ENCODE measurements around the gene CYP2C18.

The CYP2C18 gene

DNA sequence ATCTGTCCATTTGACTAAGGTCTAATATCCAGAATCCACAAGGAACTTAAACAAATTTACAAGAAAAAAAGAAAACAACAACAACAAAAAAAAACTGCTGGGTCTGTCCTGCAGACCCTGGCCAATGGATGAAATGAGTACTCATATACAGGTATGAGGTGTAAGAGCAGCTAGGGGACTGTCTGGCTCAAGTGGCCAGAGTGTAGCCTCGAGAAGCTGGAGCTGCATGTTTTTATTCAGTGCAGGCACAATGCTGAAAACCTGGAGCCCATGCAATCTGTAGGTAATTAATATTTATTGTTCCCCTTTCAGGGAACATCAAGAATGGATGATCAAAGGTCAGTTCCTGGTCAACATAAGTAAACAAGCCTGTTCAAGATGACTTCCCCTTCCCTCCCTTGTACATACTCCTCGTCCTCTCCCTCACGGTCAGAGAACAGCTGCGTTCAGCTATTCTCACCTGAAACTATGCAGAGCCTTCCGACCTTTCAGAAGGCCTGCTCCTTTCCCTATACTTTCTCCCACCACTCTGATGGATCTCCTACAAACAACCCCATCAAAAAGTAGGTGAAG, 94.4 kb downstream of the CYP2C18 start:
- no peaks in the 10 kb centered on the region for H3K9me3 ChIP-seq (ENCODE audit: insufficient read depth, low read depth, low read length)
- DNase-seq = no peak
- no peaks in the 10 kb centered on the region for H3K27me3 ChIP-seq (ENCODE audit: insufficient read depth, low read length)

DNA sequence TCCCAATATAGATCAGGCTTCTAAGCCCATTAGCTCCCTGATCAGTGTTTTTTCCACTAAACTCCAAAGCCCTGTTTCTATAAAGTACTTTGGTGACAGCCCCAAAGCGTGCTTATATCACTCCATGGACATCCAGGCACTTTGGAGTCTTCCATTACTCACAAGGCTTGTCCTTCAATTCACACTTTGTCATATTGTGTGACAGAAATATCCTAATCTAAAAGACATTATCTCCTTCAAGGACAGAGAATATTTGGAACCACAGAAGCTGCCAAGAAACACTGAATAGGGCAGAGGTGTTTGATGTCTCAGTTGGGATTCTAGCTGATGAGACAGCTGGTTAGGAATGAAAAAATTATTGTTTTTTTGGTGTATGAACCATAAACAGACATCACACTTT, 97.3 kb downstream of the CYP2C18 start:
- no peak overlapping the region for H4K8ac ChIP-seq (ENCODE audit: low read depth, low read length)
- no peaks in the 10 kb centered on the region for H3K79me2 ChIP-seq (ENCODE audit: control insufficient read depth, insufficient read depth, low read length, poor library complexity)
- no peak for DNase-seq
- H3K4me2 ChIP-seq (ENCODE audit: low read length) = no peak overlapping the region
- H2BK120ac ChIP-seq (ENCODE audit: insufficient read depth, low read length, poor library complexity) = no peak overlapping the region
- H3K27me3 ChIP-seq (ENCODE audit: insufficient read depth, low read length) = no peaks in the 10 kb centered on the region
- no peaks in the 10 kb centered on the region for H3K79me1 ChIP-seq (ENCODE audit: low read length)
- no peak overlapping the region for H3K23ac ChIP-seq (ENCODE audit: low read length)
- no peak overlapping the region for H2BK12ac ChIP-seq (ENCODE audit: low read length)
- H3K9me3 ChIP-seq (ENCODE audit: insufficient read depth, low read depth, low read length) = no peaks in the 10 kb centered on the region
- no peak overlapping the region for H3K9ac ChIP-seq (ENCODE audit: low read length)
- no peak overlapping the region for H4K91ac ChIP-seq (ENCODE audit: low read depth, low read length)
- H3K4me3 ChIP-seq (ENCODE audit: low read depth, low read length) = no peak overlapping the region
- no CpG with 5 or more reads among the region's 1 CpG for WGBS (ENCODE audit: extremely low coverage, insufficient coverage, insufficient read length)
- no peak overlapping the region for H4K12ac ChIP-seq (ENCODE audit: low read depth, low read length)
- no peak overlapping the region for H2AFZ ChIP-seq (ENCODE audit: insufficient read depth, low read length, poor library complexity)
- no peak overlapping the region for H3K4ac ChIP-seq (ENCODE audit: low read depth, low read length)
- no peak overlapping the region for H2BK5ac ChIP-seq (ENCODE audit: low read depth, low read length, poor library complexity)
- no peak overlapping the region for H3K27ac ChIP-seq (ENCODE audit: low read depth, low read length)
- H3K4me1 ChIP-seq (ENCODE audit: control insufficient read depth in 1 of 2, insufficient read depth in 2 of 2, low read length in 2 of 2) = no peaks in the 10 kb centered on the region
- H3K36me3 ChIP-seq (ENCODE audit: control insufficient read depth in 1 of 2, insufficient read depth in 2 of 2, low read length in 2 of 2) = no peaks in the 10 kb centered on the region
- H3K18ac ChIP-seq (ENCODE audit: low read length) = no peak overlapping the region
- H3K14ac ChIP-seq (ENCODE audit: low read length) = no peak overlapping the region
- no peak overlapping the region for H2AK5ac ChIP-seq (ENCODE audit: low read length)

More for the DNA sequence above, 94.4 kb downstream of the CYP2C18 start:
- H3K36me3 ChIP-seq (ENCODE audit: control insufficient read depth in 1 of 2, insufficient read depth in 2 of 2, low read length in 2 of 2) = no peaks in the 10 kb centered on the region
- no CpG with 5 or more reads among the region's 5 CpGs for WGBS (ENCODE audit: extremely low coverage, insufficient coverage, insufficient read length)
- no peak overlapping the region for H2AK5ac ChIP-seq (ENCODE audit: low read length)
- no peaks in the 10 kb centered on the region for H3K79me1 ChIP-seq (ENCODE audit: low read length)
- H2AFZ ChIP-seq (ENCODE audit: insufficient read depth, low read length, poor library complexity) = no peak overlapping the region
- no peak overlapping the region for H3K4me3 ChIP-seq (ENCODE audit: low read depth, low read length)
- H4K91ac ChIP-seq (ENCODE audit: low read depth, low read length) = no peak overlapping the region
- H3K14ac ChIP-seq (ENCODE audit: low read length) = no peak overlapping the region
- H3K79me2 ChIP-seq (ENCODE audit: control insufficient read depth, insufficient read depth, low read length, poor library complexity) = no peaks in the 10 kb centered on the region
- H3K18ac ChIP-seq (ENCODE audit: low read length) = no peak overlapping the region
- no peak overlapping the region for H2BK12ac ChIP-seq (ENCODE audit: low read length)
- no peak overlapping the region for H2BK5ac ChIP-seq (ENCODE audit: low read depth, low read length, poor library complexity)
- H3K23ac ChIP-seq (ENCODE audit: low read length) = no peak overlapping the region
- H4K8ac ChIP-seq (ENCODE audit: low read depth, low read length) = no peak overlapping the region
- H3K4ac ChIP-seq (ENCODE audit: low read depth, low read length) = no peak overlapping the region
- H3K27ac ChIP-seq (ENCODE audit: low read depth, low read length) = no peak overlapping the region
- H3K9ac ChIP-seq (ENCODE audit: low read length) = no peak overlapping the region
- no peak overlapping the region for H3K4me2 ChIP-seq (ENCODE audit: low read length)
- H3K4me1 ChIP-seq (ENCODE audit: control insufficient read depth in 1 of 2, insufficient read depth in 2 of 2, low read length in 2 of 2) = no peaks in the 10 kb centered on the region
- H2BK120ac ChIP-seq (ENCODE audit: insufficient read depth, low read length, poor library complexity) = no peak overlapping the region
- no peak overlapping the region for H4K12ac ChIP-seq (ENCODE audit: low read depth, low read length)

DNA sequence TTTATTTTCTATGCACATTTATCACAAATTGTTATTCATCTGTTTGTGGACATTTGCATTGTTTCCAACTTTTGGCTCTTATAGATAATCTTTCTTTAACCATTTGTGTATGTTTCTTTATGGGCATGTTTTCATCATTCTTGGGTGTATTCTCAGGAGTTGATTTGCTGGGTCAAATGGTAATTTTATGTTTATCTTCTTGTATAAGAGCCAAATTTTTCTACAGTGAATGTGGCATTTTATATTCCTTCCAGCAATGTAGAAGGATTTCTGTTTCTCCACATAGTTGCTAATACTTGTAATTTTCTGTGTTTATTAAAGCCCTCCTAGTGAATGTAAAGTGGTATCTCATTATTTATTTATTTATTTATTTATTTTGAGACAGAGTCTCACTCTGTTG, 100.7 kb downstream of the CYP2C18 start:
- DNase-seq = no peak
- Histone ChIP-seq H4K91ac (ENCODE audit: low read depth, low read length) (no peak overlapping the region), H3K36me3 (ENCODE audit: control insufficient read depth in 1 of 2, insufficient read depth in 2 of 2, low read length in 2 of 2) (no peaks in the 10 kb centered on the region), H2AK5ac (ENCODE audit: low read length) (no peak overlapping the region), H3K9me3 (ENCODE audit: insufficient read depth, low read depth, low read length) (no peaks in the 10 kb centered on the region), H3K4me1 (ENCODE audit: control insufficient read depth in 1 of 2, insufficient read depth in 2 of 2, low read length in 2 of 2) (no peaks in the 10 kb centered on the region), H3K4ac (ENCODE audit: low read depth, low read length) (no peak overlapping the region), H3K27me3 (ENCODE audit: insufficient read depth, low read length) (no peaks in the 10 kb centered on the region), H2BK120ac (ENCODE audit: insufficient read depth, low read length, poor library complexity) (no peak overlapping the region), H3K9ac (ENCODE audit: low read length) (no peak overlapping the region), H3K14ac (ENCODE audit: low read length) (no peak overlapping the region), H4K8ac (ENCODE audit: low read depth, low read length) (no peak overlapping the region), H2BK5ac (ENCODE audit: low read depth, low read length, poor library complexity) (no peak overlapping the region), H3K18ac (ENCODE audit: low read length) (no peak overlapping the region), H3K4me3 (ENCODE audit: low read depth, low read length) (no peak overlapping the region), H4K12ac (ENCODE audit: low read depth, low read length) (no peak overlapping the region), H3K27ac (ENCODE audit: low read depth, low read length) (no peak overlapping the region), H3K23ac (ENCODE audit: low read length) (no peak overlapping the region), H3K4me2 (ENCODE audit: low read length) (no peak overlapping the region), H3K79me2 (ENCODE audit: control insufficient read depth, insufficient read depth, low read length, poor library complexity) (no peaks in the 10 kb centered on the region), H2BK12ac (ENCODE audit: low read length) (no peak overlapping the region), H2AFZ (ENCODE audit: insufficient read depth, low read length, poor library complexity) (no peak overlapping the region), H3K79me1 (ENCODE audit: low read length) (no peaks in the 10 kb centered on the region)

DNA sequence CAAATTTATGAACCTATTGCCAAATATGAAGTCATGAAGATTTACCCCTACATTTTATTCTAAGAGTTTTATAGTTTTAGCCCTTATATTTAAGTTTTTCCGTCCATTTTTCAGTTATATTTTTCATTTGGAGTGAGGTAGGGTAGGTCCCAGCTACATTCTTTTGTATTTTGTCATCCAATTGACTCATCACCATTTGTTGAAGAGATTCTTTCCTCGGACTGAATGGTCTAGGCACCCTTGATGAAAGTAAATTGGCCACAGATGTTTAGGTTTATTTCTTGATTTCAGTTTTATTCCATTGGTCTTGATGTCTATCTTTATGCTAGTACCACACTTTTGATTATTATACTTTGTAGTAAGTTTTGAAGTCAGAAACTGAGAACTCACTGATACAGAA, 101.7 kb downstream of the CYP2C18 start:
- Histone ChIP-seq H3K4ac (ENCODE audit: low read depth, low read length) (no peak overlapping the region), H4K8ac (ENCODE audit: low read depth, low read length) (no peak overlapping the region), H3K4me1 (ENCODE audit: control insufficient read depth in 1 of 2, insufficient read depth in 2 of 2, low read length in 2 of 2) (no peaks in the 10 kb centered on the region), H3K79me1 (ENCODE audit: low read length) (no peaks in the 10 kb centered on the region), H2AK5ac (ENCODE audit: low read length) (no peak overlapping the region), H3K9ac (ENCODE audit: low read length) (no peak overlapping the region), H3K36me3 (ENCODE audit: control insufficient read depth in 1 of 2, insufficient read depth in 2 of 2, low read length in 2 of 2) (no peaks in the 10 kb centered on the region), H4K12ac (ENCODE audit: low read depth, low read length) (no peak overlapping the region), H2BK12ac (ENCODE audit: low read length) (no peak overlapping the region), H3K27ac (ENCODE audit: low read depth, low read length) (no peak overlapping the region), H2AFZ (ENCODE audit: insufficient read depth, low read length, poor library complexity) (no peak overlapping the region), H3K79me2 (ENCODE audit: control insufficient read depth, insufficient read depth, low read length, poor library complexity) (no peaks in the 10 kb centered on the region), H2BK5ac (ENCODE audit: low read depth, low read length, poor library complexity) (no peak overlapping the region), H3K23ac (ENCODE audit: low read length) (no peak overlapping the region), H3K9me3 (ENCODE audit: insufficient read depth, low read depth, low read length) (no peaks in the 10 kb centered on the region), H3K27me3 (ENCODE audit: insufficient read depth, low read length) (no peaks in the 10 kb centered on the region), H3K14ac (ENCODE audit: low read length) (no peak overlapping the region), H3K4me3 (ENCODE audit: low read depth, low read length) (no peak overlapping the region), H2BK120ac (ENCODE audit: insufficient read depth, low read length, poor library complexity) (no peak overlapping the region), H3K4me2 (ENCODE audit: low read length) (no peak overlapping the region), H4K91ac (ENCODE audit: low read depth, low read length) (no peak overlapping the region), H3K18ac (ENCODE audit: low read length) (no peak overlapping the region)
- WGBS (ENCODE audit: extremely low coverage, insufficient coverage, insufficient read length) = no CpG with 5 or more reads among the region's 2 CpGs
- DNase-seq = no peak

Measured in trophoblast cell (in vitro differentiated cells and primary cell).